ENCODE measurements around the gene UMODL1.

Gene UMODL1

GRCh38 chr21:42079008-42079938 lies 8.2 kb downstream of the UMODL1 start:
- TF ChIP-seq CTCF (IDR thresholded peaks at IDR 0.05; ENCODE audit: borderline replicate concordance, control extremely low read depth, extremely low read depth, insufficient read depth, missing control alignments): no peak
- in situ Hi-C loops (cut with MboI; ENCODE audit: low sequenced_read_pairs, unreplicated experiment): no loop called here

GRCh38 chr21:42079939-42080787 lies 9.0 kb downstream of the UMODL1 start:
- in situ Hi-C loops (cut with MboI; ENCODE audit: low sequenced_read_pairs, unreplicated experiment): no loop called here
- no peak for TF ChIP-seq CTCF (IDR thresholded peaks at IDR 0.05; ENCODE audit: borderline replicate concordance, control extremely low read depth, extremely low read depth, insufficient read depth, missing control alignments)
- DNase-seq (ENCODE audit: low spot score): no peak

More at GRCh38 chr21:42079008-42079938, 8.2 kb downstream of the UMODL1 start:
- DNase-seq (ENCODE audit: low spot score): no peak

GRCh38 chr21:42080788-42081083 lies 9.6 kb downstream of the UMODL1 start:
- no peak for DNase-seq (ENCODE audit: low spot score)
- in situ Hi-C loops (cut with MboI; ENCODE audit: low sequenced_read_pairs, unreplicated experiment): no loop called here
- no peak for TF ChIP-seq CTCF (IDR thresholded peaks at IDR 0.05; ENCODE audit: borderline replicate concordance, control extremely low read depth, extremely low read depth, insufficient read depth, missing control alignments)

GRCh38 chr21:42081138-42081537 lies 10.0 kb downstream of the UMODL1 start:
- DNase-seq (ENCODE audit: low spot score): no peak
- in situ Hi-C loops (cut with MboI; ENCODE audit: low sequenced_read_pairs, unreplicated experiment): no loop called here
- no peak for TF ChIP-seq CTCF (IDR thresholded peaks at IDR 0.05; ENCODE audit: borderline replicate concordance, control extremely low read depth, extremely low read depth, insufficient read depth, missing control alignments)

GRCh38 chr21:42081931-42082381 lies 10.8 kb downstream of the UMODL1 start:
- TF ChIP-seq CTCF (IDR thresholded peaks at IDR 0.05; ENCODE audit: borderline replicate concordance, control extremely low read depth, extremely low read depth, insufficient read depth, missing control alignments): no peak
- no peak for DNase-seq (ENCODE audit: low spot score)
- in situ Hi-C loops (cut with MboI; ENCODE audit: low sequenced_read_pairs, unreplicated experiment): no loop called here

- in situ Hi-C loops (cut with MboI; ENCODE audit: low sequenced_read_pairs, unreplicated experiment): no loop called here
- no peak for TF ChIP-seq CTCF (IDR thresholded peaks at IDR 0.05; ENCODE audit: borderline replicate concordance, control extremely low read depth, extremely low read depth, insufficient read depth, missing control alignments)
- no peak for DNase-seq (ENCODE audit: low spot score)
Observed at GRCh38 chr21:42082501-42083360, 11.6 kb downstream of the UMODL1 start.

All from GM13976 (cell line).